Stimulated activated CD8-positive, alpha-beta memory T cell treated with anti-CD3 and anti-CD28 coated beads, Interleukin-4, amount 100 ng/mL, for 1 hour (primary cell): ENCODE measurements around the gene SULF2.
A peak's percentile ranks its signal among the peaks of the same experiment; 100 is the strongest.

Experiments used
- DNase-seq, 2 donors: peaks; one replicate each; pipeline ENCODE4 v3.0.0-alpha.2; 2020; ENCODE audit warnings: low read depth in 2 of 2, low spot score in 1 of 2

Gene SULF2

GRCh38 chr20:47740862-47741184 lies 44.5 kb downstream of the SULF2 start:
- DNase-seq = no peak

- no peak for DNase-seq
Observed at GRCh38 chr20:47740121-47740861, 45.0 kb downstream of the SULF2 start.

- no peak for DNase-seq
Observed at GRCh38 chr20:47737923-47738322, 47.4 kb downstream of the SULF2 start.

- no peak for DNase-seq
Observed at GRCh38 chr20:47736570-47737152, 48.6 kb downstream of the SULF2 start.

GRCh38 chr20:47735412-47736400 lies 49.6 kb downstream of the SULF2 start:
- no peak for DNase-seq

GRCh38 chr20:47734870-47735269 lies 50.4 kb downstream of the SULF2 start:
- DNase-seq = no peak

- no peak for DNase-seq
Observed at GRCh38 chr20:47733892-47734291, 51.4 kb downstream of the SULF2 start.

- DNase-seq = no peak
Observed at GRCh38 chr20:47730744-47731143, 54.5 kb downstream of the SULF2 start.

GRCh38 chr20:47729472-47729871 lies 55.8 kb downstream of the SULF2 start:
- DNase-seq = no peak

- DNase-seq = no peak
Observed at GRCh38 chr20:47727909-47728361, 57.3 kb downstream of the SULF2 start.

- peak; percentile 34 to 40 for DNase-seq
Observed at GRCh38 chr20:47727170-47727880, 58.0 kb downstream of the SULF2 start.

GRCh38 chr20:47726632-47727031 lies 58.6 kb downstream of the SULF2 start:
- no peak for DNase-seq

GRCh38 chr20:47725248-47725973 lies 59.9 kb downstream of the SULF2 start:
- peak; percentile 31 to 32 for DNase-seq

GRCh38 chr20:47724910-47725247 lies 60.4 kb downstream of the SULF2 start:
- DNase-seq = no peak

- no peak for DNase-seq
Observed at GRCh38 chr20:47724396-47724795, 60.9 kb downstream of the SULF2 start.

- no peak for DNase-seq
Observed at GRCh38 chr20:47723322-47723721, 62.0 kb downstream of the SULF2 start.

- no peak for DNase-seq
Observed at GRCh38 chr20:47720636-47721427, 64.4 kb downstream of the SULF2 start.

GRCh38 chr20:47719625-47720024 lies 65.7 kb downstream of the SULF2 start:
- DNase-seq = no peak

- no peak for DNase-seq
Observed at GRCh38 chr20:47719211-47719610, 66.1 kb downstream of the SULF2 start.

GRCh38 chr20:47718398-47718797 lies 66.9 kb downstream of the SULF2 start:
- no peak for DNase-seq
